SU-DHL-6 (cell line): ENCODE measurements around the gene CCDC90B.

ENCODE experiments used
- CTCF ChIP-seq: fragments of 200-600 bp; sonication (generic); IDR thresholded peaks from one replicate; pipeline ENCODE4 v1.5.1; 2017; ENCODE audit warnings: antibody characterized with exemption, mild to moderate bottlenecking, low read length, moderate library complexity; ENCODE audit not compliant: insufficient read depth, poor library complexity, severe bottlenecking
- EZH2phosphoT487 ChIP-seq: fragments of 200-600 bp; sonication (generic), shearing (Covaris generic); conservative IDR thresholded peaks from 2 replicates; pipeline ENCODE4 v1.6.1; 2018; ENCODE audit warnings: mild to moderate bottlenecking, antibody characterized with exemption, low read length, moderate library complexity, mixed read lengths

- no peak for TF ChIP-seq CTCF
- TF ChIP-seq EZH2phosphoT487: no peak
Observed at GRCh38 chr11:83294208-83294607, 8.0 kb upstream of the CCDC90B start.
